GM21515 (cell line): ENCODE data around the gene YJU2.
A peak's percentile ranks its signal among the peaks of the same experiment; 100 is the strongest.
"Not testable (repeated sequence)": the region's sequence is repeated elsewhere in the genome, so short reads cannot be mapped to it uniquely, and the experiment has no call there.

Experiments used
- ATAC-seq: cut with Tn5 transposase; IDR thresholded peaks from one replicate; pipeline ENCODE4 v1.9.1; 2021; ENCODE audit not compliant: unreplicated experiment

Gene YJU2

GRCh38 chr19:4246767-4247593 lies at the start of gene YJU2:
Gene YJU2 (plus strand): TSS chr19:4247080. CDS start chr19:4247147, 67 bp downstream.
- peak; percentile 73 for ATAC-seq

DNA sequence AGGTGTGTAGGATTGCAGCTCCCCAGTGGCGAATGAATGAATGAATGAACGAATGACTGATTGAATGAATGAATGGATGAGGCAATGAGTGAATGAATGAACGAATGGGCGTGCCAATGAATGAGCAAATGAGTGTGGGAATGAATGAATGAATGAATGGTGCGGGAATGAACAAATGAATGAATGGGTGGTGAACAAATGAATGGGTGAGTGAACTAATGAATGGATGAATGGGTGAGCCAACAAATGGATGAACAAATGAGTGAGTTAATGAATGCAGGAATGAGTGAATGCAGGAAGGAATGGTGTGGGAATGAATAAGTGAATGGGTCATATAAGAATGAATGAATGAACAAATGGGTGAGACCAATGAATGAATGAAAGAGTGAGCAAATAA lies 49.7 kb upstream of the YJU2 start:
- no peak for ATAC-seq

GRCh38 chr19:4197625-4198466 lies 49.0 kb upstream of the YJU2 start:
- ATAC-seq, result no peak

GRCh38 chr19:4198467-4199126 lies 48.3 kb upstream of the YJU2 start:
- ATAC-seq, result no peak

DNA sequence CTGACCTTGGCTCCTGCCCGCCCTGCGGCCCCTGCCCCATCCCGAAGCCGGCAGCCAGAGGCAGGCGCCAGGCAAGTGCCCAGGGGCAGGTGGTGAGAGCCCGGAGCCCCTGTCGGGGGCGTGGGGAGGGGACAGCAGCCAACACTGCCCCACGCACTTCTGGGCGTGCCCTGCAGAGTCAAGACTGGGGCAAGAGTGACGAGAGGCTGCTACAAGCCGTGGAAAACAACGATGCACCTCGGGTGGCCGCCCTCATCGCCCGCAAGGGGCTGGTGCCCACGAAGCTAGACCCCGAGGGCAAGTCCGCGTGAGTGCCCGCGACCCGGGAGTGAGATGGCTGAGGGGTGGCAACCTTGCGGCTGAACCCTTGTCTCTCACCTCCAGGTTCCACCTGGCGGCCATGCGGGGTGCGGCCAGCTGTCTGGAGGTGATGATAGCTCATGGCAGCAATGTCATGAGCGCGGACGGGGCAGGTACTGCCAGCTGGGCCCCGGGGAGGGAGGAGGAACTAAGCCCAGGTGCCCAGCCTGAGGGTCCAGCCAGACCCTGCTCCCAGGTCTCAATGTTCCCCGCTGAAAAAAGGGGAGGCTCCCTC lies 47.1 kb upstream of the YJU2 start:
- no peak for ATAC-seq

DNA sequence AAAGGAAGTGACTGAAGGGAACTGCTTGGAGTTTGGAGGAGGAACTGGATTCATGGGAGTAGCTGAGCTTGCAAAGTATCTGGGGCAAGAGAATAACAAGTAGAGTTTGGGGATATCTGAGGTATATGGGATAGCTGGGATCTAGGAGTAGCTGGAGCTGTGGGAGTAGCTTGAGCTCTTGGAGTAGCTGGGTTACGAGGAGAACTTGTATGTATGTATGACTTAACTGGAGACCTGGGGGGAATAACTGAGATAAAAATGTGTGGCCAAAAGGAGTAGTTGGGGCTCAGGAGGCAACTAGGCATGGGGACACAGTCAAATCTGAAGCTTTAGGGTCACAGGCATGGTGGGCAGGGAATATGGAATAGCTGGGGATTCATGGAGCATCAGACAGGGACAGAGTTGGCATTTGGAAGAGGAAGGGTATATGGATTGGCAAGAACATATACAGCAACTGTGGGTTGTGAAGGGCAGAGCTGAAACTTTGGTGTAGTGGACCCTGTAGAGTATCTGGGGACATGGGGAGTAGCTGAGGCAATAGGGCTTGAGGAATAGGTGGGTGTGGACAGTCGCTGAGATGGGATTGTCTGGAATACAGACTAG lies 45.8 kb upstream of the YJU2 start:
- no peak for ATAC-seq

GRCh38 chr19:4201798-4202197 lies 45.1 kb upstream of the YJU2 start:
- no peak for ATAC-seq

GRCh38 chr19:4206818-4207484 lies 39.9 kb upstream of the YJU2 start:
- no peak for ATAC-seq

GRCh38 chr19:4208385-4209094 lies 38.3 kb upstream of the YJU2 start:
- no peak for ATAC-seq

- no peak for ATAC-seq
These were observed 36.6 kb upstream of the YJU2 start for GRCh38 chr19:4210166-4210731.

- no peak for ATAC-seq
These were observed 33.8 kb upstream of the YJU2 start for GRCh38 chr19:4213116-4213515.

- no peak for ATAC-seq
These were observed 31.1 kb upstream of the YJU2 start for GRCh38 chr19:4215807-4216206.

- no peak for ATAC-seq
These were observed 30.0 kb upstream of the YJU2 start for GRCh38 chr19:4216846-4217245.

- no peak for ATAC-seq
These were observed 29.2 kb upstream of the YJU2 start for GRCh38 chr19:4217429-4218264.

- ATAC-seq, result not testable (repeated sequence)
These were observed 28.4 kb upstream of the YJU2 start for GRCh38 chr19:4218523-4218922.

- no peak for ATAC-seq
These were observed 26.7 kb upstream of the YJU2 start for GRCh38 chr19:4220188-4220587.

- no peak for ATAC-seq
These were observed 22.4 kb upstream of the YJU2 start for GRCh38 chr19:4224470-4224869.

DNA sequence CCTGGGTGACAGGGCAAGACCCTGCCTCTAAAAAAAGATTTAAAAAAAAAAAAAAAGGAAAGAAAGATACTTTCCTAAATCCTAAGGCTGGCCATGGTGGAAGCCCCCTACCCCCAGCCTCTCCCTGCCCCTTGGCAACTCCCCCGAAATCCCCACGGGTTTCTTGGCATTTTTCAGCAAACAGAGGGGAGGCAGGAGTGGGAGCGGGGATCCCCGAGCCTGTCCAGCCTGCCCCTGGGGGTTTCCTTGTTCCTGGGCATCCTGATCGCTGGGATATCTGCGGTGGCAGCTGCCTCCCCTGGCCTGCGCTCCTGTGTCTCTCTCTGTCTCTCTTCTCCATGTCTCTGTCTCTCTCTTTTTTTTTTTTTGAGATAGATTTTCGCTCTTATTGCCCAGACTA lies 21.0 kb upstream of the YJU2 start:
- ATAC-seq, result no peak
